GM11168 (cell line): ENCODE measurements around the gene CRK.
"Not testable (repeated sequence)": the region's sequence is repeated elsewhere in the genome, so short reads cannot be mapped to it uniquely, and the experiment has no call there.

Source experiments
- in situ Hi-C: fragments of 300-500 bp; cut with MboI; formaldehyde crosslinking; loops from one replicate; pipeline ENCODE4 v1.12.0; 2022; ENCODE audit warnings: low sequenced_read_pairs; ENCODE audit not compliant: unreplicated experiment

CRK gene

DNA sequence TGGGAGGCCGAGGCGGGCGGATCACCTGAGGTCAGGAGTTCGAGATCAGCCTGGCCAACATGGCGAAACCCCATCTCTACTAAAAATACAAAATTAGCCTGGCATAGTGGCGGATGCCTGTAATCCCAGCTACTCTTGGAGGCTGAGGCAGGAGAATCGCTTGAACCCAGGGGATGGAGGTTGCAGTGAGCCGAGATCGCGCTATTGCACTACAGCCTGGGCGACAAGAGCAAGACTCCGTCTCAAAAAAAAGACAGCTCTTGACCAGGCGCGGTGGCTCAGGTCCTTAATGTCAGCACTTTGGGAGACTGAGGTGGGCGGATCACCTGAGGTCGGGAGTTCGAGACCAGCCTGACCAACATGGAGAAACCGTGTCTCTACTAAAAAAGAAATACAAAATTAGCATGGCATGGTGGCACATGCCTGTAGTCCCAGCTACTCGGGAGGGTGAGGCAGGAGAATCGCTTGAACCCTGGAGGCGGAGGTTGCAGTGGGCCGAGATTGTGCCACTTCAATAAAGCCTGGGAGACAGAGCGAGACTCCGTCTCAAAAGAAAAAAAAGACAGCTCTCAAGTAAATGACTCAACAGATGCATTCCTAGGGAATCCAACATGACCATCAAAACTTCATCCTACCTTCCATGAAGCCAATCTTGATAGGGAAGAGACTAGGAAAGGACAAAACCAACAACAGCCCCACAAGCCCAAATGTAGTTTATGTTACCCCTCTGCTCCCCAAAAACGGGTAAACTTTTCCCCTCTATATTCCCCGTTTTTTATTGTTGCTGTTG is 60.0 kb downstream of the CRK start:
- in situ Hi-C loops = not testable (repeated sequence)

- in situ Hi-C loops = no loop called here
These were observed 64.5 kb downstream of the CRK start for GRCh38 chr17:1391577-1391976.

GRCh38 chr17:1390432-1391367 is 65.3 kb downstream of the CRK start:
- in situ Hi-C loops = no loop called here

- in situ Hi-C loops = not testable (repeated sequence)
These were observed 68.4 kb downstream of the CRK start for GRCh38 chr17:1387490-1388227.

DNA sequence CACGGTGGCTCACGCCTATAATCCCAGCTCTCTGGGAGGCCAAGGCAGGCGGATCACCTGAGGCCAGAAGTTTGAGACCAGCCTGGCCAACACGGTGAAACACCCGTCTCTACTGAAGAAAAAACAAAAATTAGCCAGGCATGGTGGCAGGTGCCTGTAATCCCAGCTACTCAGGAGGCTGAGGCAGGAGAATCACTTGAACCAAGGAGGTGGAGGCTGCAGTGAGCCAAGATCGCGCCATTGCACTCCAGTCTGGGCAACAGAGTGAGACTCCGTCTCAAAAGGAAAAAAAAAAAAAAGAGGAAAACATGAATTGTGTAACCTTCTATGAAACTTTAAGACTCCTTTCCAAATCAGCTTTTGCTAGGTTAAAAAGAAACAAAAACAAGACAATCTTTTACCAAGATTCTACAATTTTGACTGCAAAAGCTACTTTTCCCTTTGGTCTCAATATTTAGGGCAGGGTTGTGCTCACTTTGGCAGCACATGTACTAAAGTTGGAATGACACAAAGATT is 69.3 kb downstream of the CRK start:
- in situ Hi-C loops = not testable (repeated sequence)

GRCh38 chr17:1386265-1386664 is 69.8 kb downstream of the CRK start:
- in situ Hi-C loops = no loop called here

GRCh38 chr17:1385861-1386260 is 70.2 kb downstream of the CRK start:
- in situ Hi-C loops = no loop called here

GRCh38 chr17:1384905-1385435 is 71.1 kb downstream of the CRK start:
- in situ Hi-C loops = no loop called here

GRCh38 chr17:1379930-1380313 is 76.1 kb downstream of the CRK start:
- in situ Hi-C loops = loop anchor here (10.0 kb wide), 1 partner anchor 265 kb away; the partner anchor contains the start of genes RILP and SCARF1

DNA sequence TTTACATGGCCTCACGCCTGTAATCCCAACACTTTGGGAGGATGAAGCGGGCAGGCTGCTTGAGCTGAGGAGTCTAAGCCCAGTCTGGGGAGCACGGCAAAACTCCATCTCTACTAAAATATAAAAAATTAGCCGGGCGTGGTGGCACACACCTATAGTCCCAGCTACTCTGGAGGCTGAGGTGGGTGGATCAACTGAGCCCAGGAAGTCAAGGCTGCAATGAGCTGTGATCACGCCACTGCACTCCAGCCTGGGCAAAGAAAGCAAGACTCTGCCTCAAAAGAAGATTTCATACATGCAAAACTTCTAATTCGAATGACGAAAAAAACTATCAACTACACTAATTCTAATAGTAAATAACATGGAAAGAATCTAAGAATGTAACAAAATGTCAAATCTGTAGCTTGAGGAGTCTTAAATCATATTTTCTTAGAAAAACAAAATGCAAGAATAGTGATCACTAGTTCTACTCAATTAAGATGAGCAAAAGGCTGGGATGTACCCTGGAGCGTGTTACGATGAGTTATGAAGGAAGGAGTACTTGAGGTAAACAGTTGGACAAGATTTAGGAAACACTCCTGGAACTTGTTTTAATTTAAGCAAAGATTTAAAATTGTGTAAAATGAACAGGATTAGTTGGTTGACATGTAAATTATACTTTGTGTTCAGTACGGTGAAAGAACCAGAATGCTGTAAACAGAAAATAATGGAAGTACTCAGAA is 76.7 kb downstream of the CRK start:
- in situ Hi-C loops = loop anchor here (10.0 kb wide), 1 partner anchor 265 kb away; the partner anchor contains the start of genes RILP and SCARF1

DNA sequence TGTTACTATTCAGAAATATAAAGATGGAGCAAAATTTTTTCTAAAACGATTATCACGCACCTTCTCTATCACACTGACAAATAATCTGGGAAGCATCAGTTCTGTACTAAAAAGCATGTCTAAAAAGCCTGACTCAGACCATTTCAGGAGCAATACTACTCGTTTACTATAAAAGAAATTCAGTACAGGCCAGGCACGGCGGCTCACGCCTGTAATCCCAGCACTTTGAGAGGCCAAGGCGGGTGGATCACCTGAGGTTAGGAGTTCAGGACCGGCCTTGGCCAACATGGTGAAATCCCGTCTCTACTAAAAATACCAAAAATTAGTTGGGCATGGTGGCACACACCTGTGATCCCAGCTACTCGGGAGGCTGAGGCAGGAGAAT is 77.6 kb downstream of the CRK start:
- in situ Hi-C loops = loop anchor here (10.0 kb wide), 1 partner anchor 266 kb away; the partner anchor contains the start of genes RILP and SCARF1

GRCh38 chr17:1377334-1377733 is 78.7 kb downstream of the CRK start:
- in situ Hi-C loops = loop anchor here (10.0 kb wide), 1 partner anchor 267 kb away; the partner anchor contains the start of genes RILP and SCARF1

- in situ Hi-C loops = loop anchor here (10.0 kb wide), 1 partner anchor 269 kb away; the partner anchor contains the start of genes RILP and SCARF1
These were observed 80.0 kb downstream of the CRK start for GRCh38 chr17:1376061-1376460.

DNA sequence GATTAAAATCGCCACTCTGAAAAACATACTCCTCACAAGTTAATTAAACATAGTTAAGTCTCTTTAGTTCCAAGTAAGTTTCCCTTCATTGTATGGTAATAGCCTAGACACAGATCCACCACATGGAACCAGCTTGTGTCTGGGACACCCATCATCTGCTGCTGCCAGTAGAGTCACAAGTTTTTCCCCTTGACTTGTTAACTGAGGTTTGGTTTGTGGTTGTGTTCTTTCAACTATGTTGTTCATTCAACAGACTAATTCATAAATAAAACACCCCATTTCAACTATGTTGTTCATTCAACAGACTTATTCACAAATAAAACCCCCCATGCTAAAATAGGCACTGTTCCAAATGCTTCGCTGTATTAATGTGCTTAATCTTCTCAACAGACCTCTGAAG is 80.4 kb downstream of the CRK start:
- in situ Hi-C loops = loop anchor here (10.0 kb wide), 1 partner anchor 269 kb away; the partner anchor contains the start of genes RILP and SCARF1

DNA sequence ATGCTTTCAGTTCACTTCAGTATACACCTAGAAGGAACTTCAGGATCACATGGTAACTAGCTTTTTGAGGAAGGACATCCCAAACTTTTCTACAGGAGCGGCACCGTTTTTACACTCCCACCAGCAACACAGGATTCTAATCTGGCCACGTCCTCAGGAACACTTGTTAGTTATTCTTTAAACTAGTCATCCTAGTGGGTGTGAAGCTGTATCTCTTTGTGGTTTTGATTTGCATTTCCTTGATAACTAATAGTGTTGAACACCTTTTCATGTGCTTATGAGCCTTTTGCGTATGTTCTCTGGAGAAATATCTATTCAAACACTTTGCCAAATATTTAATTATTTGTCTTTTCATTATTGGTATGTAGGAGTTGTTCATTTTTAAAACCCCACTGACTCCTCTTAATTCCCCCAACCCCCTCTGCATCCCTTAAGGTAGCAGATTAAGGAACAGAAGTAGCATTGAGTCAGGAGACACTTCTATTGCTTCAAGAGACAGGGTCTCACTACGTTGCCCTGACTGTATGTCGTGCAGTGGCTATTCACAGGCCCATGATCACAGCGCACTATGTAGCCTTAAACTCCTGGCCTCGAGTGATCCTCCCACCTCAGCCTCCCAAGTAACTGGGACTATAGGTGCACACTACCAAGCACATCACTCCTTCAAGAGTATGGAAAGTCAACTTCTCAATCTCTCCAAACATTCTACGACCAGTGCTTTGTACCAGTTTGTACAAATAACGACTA is 81.4 kb downstream of the CRK start:
- in situ Hi-C loops = loop anchor here (5.0 to 10.0 kb wide), 2 partner anchors 138 to 270 kb away; partner anchors contain the start of genes RILP and SCARF1

- in situ Hi-C loops = loop anchor here (5.0 to 10.0 kb wide), 2 partner anchors 139 to 271 kb away; partner anchors contain the start of genes RILP and SCARF1
These were observed 82.3 kb downstream of the CRK start for GRCh38 chr17:1373707-1374237.

DNA sequence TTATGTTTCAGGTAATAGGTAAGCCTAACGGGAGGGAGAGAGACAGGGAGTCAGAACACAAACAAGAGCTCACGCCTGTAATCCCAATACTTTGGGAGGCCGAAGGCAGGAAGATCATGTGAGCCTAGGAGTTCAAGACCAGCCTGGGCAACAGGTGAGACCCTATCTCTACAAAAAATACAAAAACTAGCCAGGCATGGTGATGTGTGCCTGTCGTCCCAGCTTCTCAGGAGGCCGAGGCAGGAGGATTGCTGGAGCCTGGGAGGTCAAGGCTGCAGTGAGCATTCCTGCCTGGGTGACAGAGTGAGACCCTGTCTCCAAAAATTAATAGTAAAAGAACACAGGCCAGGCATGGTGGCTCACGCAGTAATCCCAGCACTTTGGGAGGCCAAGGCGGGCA is 83.4 kb downstream of the CRK start:
- in situ Hi-C loops = loop anchor here (5.0 to 10.0 kb wide), 2 partner anchors 140 to 272 kb away; partner anchors contain the start of genes RILP and SCARF1
